GM12892 (cell line): ENCODE measurements around the gene SMARCB1.

Source experiments
- POLR2A ChIP-seq: IDR thresholded peaks from 2 replicates; pipeline ENCODE4 v1.6.1; 2011; ENCODE audit warnings: low read depth, low read length, control low read depth
- POLR2AphosphoS5 ChIP-seq: IDR thresholded peaks from 2 replicates; pipeline ENCODE4 v1.6.1; 2011; ENCODE audit warnings: low read depth, low read length, control low read depth
- TAF1 ChIP-seq: IDR thresholded peaks from 2 replicates; pipeline ENCODE4 v1.6.1; 2011; ENCODE audit warnings: low read depth, mild to moderate bottlenecking, control low read depth, low read length, borderline replicate concordance

- TF ChIP-seq POLR2A (no peak), POLR2AphosphoS5 (no peak), TAF1 (no peak)
Observed at GRCh38 chr22:23783265-23784150, 3.3 kb upstream of the SMARCB1 start.
